Adrenal gland (tissue), 5 donors: ENCODE results near the gene CDH19.

ENCODE experiments used
- POLR2A ChIP-seq, 2 donors: fragments of 450-650 bp; IDR thresholded peaks; one replicate each; pipeline ENCODE4 v1.6.1; 2017; ENCODE audit warnings: antibody characterized with exemption in 2 of 2, mild to moderate bottlenecking in 2 of 2, moderate library complexity in 1 of 2
- TF ChIP-seq, protein P1 (sequence below), 6 experiments: fragments of 450-650 bp in 4 of 6; fragments of 200-600 bp in 2 of 6; sonication (generic) in 1 of 6; IDR thresholded peaks; 1 replicate in 5 of 6; 2 replicates in 1 of 6; pipeline versions ENCODE4 v1.5.1 to v1.8.0; 2016 to 2021; ENCODE audit warnings: antibody characterized with exemption in 6 of 6, mild to moderate bottlenecking in 2 of 6, moderate library complexity in 1 of 6
- donor health status: DM: no; HTN: no; CAD: no.

DNA sequence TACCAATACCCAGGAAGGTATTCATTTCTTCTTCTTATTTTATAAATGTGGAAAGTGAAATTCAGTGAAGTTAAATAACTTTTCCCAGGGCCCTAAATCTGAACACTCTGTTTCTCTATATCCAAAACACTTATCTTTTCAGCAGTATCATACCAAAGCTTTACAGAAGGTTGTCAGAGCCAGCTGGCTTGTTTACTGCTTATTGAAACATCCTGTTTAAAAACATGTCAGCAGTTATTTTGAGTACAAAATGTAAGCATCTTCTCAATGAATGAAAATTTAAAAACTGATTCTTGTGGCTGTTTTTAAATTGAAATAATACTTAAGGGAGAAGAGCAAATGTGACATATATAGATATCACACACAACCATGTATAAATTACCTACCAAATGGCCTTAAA lies 11.3 kb upstream of the CDH19 start:
- TF ChIP-seq, protein P1, sequence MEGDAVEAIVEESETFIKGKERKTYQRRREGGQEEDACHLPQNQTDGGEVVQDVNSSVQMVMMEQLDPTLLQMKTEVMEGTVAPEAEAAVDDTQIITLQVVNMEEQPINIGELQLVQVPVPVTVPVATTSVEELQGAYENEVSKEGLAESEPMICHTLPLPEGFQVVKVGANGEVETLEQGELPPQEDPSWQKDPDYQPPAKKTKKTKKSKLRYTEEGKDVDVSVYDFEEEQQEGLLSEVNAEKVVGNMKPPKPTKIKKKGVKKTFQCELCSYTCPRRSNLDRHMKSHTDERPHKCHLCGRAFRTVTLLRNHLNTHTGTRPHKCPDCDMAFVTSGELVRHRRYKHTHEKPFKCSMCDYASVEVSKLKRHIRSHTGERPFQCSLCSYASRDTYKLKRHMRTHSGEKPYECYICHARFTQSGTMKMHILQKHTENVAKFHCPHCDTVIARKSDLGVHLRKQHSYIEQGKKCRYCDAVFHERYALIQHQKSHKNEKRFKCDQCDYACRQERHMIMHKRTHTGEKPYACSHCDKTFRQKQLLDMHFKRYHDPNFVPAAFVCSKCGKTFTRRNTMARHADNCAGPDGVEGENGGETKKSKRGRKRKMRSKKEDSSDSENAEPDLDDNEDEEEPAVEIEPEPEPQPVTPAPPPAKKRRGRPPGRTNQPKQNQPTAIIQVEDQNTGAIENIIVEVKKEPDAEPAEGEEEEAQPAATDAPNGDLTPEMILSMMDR (IDR thresholded peaks at IDR 0.05) = no peak
- TF ChIP-seq POLR2A (IDR thresholded peaks at IDR 0.05) = no peak
